Uterus (tissue), 2 donors: ENCODE results near the gene ELAPOR1.

Source experiments
- POLR2A ChIP-seq, 2 donors: fragments of 450-650 bp; IDR thresholded peaks; one replicate each; pipeline ENCODE4 v1.6.1; 2016; ENCODE audit warnings: antibody characterized with exemption in 2 of 2, mild to moderate bottlenecking in 1 of 2, moderate library complexity in 1 of 2
- TF ChIP-seq, protein P1 (sequence below), 4 experiments: fragments of 200-600 bp in 2 of 4; fragments of 450-650 bp in 2 of 4; sonication (generic) in 2 of 4; IDR thresholded peaks; one replicate each; pipeline ENCODE4 v1.5.1; 2016 to 2019; ENCODE audit warnings: antibody characterized with exemption in 4 of 4, mild to moderate bottlenecking in 2 of 4, moderate library complexity in 1 of 4

- no peak for TF ChIP-seq POLR2A (IDR thresholded peaks at IDR 0.05)
- TF ChIP-seq, protein P1, sequence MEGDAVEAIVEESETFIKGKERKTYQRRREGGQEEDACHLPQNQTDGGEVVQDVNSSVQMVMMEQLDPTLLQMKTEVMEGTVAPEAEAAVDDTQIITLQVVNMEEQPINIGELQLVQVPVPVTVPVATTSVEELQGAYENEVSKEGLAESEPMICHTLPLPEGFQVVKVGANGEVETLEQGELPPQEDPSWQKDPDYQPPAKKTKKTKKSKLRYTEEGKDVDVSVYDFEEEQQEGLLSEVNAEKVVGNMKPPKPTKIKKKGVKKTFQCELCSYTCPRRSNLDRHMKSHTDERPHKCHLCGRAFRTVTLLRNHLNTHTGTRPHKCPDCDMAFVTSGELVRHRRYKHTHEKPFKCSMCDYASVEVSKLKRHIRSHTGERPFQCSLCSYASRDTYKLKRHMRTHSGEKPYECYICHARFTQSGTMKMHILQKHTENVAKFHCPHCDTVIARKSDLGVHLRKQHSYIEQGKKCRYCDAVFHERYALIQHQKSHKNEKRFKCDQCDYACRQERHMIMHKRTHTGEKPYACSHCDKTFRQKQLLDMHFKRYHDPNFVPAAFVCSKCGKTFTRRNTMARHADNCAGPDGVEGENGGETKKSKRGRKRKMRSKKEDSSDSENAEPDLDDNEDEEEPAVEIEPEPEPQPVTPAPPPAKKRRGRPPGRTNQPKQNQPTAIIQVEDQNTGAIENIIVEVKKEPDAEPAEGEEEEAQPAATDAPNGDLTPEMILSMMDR (IDR thresholded peaks at IDR 0.05) = no peak
These were observed 48.1 kb downstream of the ELAPOR1 start for GRCh38 chr1:109161858-109162606.
